ENCODE measurements around the gene F13A1. TPM values are rescaled to one million over a fixed set of nuclear protein-coding genes. Genes with fewer than 3 reads are reported as not detected.

F13A1 gene
- total RNA-seq, 1 donor from 2014 or later = 0.56 TPM

- Mint-ChIP-seq H3K27ac (no peak overlapping the region), H3K36me3 (no peaks in the 10 kb centered on the region), H3K4me3 (no peak overlapping the region), H3K4me1 (no peaks in the 10 kb centered on the region), H3K9me3 (no peaks in the 10 kb centered on the region), H3K27me3 (ENCODE audit: low read depth) (peaks cover 31% of the 10 kb centered on the region)
- no peak for DNase-seq (ENCODE audit: low spot score in 2 of 2, unreplicated experiment in 2 of 2)
- no peak for TF ChIP-seq CTCF (IDR thresholded peaks at IDR 0.05; ENCODE audit: unreplicated experiment)
Measured at GRCh38 chr6:6178795-6179194, 141.7 kb downstream of the F13A1 start.

GRCh38 chr6:6177754-6178153 is 142.7 kb downstream of the F13A1 start:
- no peaks in the 10 kb centered on the region for H3K4me1 Mint-ChIP-seq
- TF ChIP-seq CTCF (IDR thresholded peaks at IDR 0.05; ENCODE audit: unreplicated experiment) = no peak
- H3K27ac Mint-ChIP-seq = no peak overlapping the region
- no peaks in the 10 kb centered on the region for H3K36me3 Mint-ChIP-seq
- DNase-seq (ENCODE audit: low spot score in 2 of 2, unreplicated experiment in 2 of 2) = no peak
- H3K27me3 Mint-ChIP-seq (ENCODE audit: low read depth) = peaks cover 31% of the 10 kb centered on the region
- H3K9me3 Mint-ChIP-seq = no peaks in the 10 kb centered on the region
- H3K4me3 Mint-ChIP-seq = no peak overlapping the region

GRCh38 chr6:6176586-6177228 is 143.8 kb downstream of the F13A1 start:
- Mint-ChIP-seq H3K36me3 (no peaks in the 10 kb centered on the region), H3K4me1 (no peaks in the 10 kb centered on the region), H3K4me3 (no peak overlapping the region), H3K27ac (no peak overlapping the region), H3K27me3 (ENCODE audit: low read depth) (peaks cover 25% of the 10 kb centered on the region), H3K9me3 (no peaks in the 10 kb centered on the region)
- no peak for TF ChIP-seq CTCF (IDR thresholded peaks at IDR 0.05; ENCODE audit: unreplicated experiment)
- DNase-seq (ENCODE audit: low spot score in 2 of 2, unreplicated experiment in 2 of 2) = no peak

GRCh38 chr6:6176127-6176526 is 144.3 kb downstream of the F13A1 start:
- TF ChIP-seq CTCF (IDR thresholded peaks at IDR 0.05; ENCODE audit: unreplicated experiment) = no peak
- peaks cover 28% of the 10 kb centered on the region for H3K27me3 Mint-ChIP-seq (ENCODE audit: low read depth)
- H3K9me3 Mint-ChIP-seq = no peaks in the 10 kb centered on the region
- no peak overlapping the region for H3K27ac Mint-ChIP-seq
- no peaks in the 10 kb centered on the region for H3K36me3 Mint-ChIP-seq
- no peaks in the 10 kb centered on the region for H3K4me1 Mint-ChIP-seq
- DNase-seq (ENCODE audit: low spot score in 2 of 2, unreplicated experiment in 2 of 2) = no peak
- no peak overlapping the region for H3K4me3 Mint-ChIP-seq

GRCh38 chr6:6169141-6169540 is 151.3 kb downstream of the F13A1 start:
- H3K9me3 Mint-ChIP-seq = no peaks in the 10 kb centered on the region
- TF ChIP-seq CTCF (IDR thresholded peaks at IDR 0.05; ENCODE audit: unreplicated experiment) = no peak
- no peak overlapping the region for H3K4me3 Mint-ChIP-seq
- no peak for DNase-seq (ENCODE audit: low spot score in 2 of 2, unreplicated experiment in 2 of 2)
- H3K27ac Mint-ChIP-seq = no peak overlapping the region
- no peaks in the 10 kb centered on the region for H3K36me3 Mint-ChIP-seq
- H3K27me3 Mint-ChIP-seq (ENCODE audit: low read depth) = peaks cover 47% of the 10 kb centered on the region
- no peaks in the 10 kb centered on the region for H3K4me1 Mint-ChIP-seq

- no peaks in the 10 kb centered on the region for H3K9me3 Mint-ChIP-seq
- no peak overlapping the region for H3K27ac Mint-ChIP-seq
- TF ChIP-seq CTCF (IDR thresholded peaks at IDR 0.05; ENCODE audit: unreplicated experiment) = no peak
- no peaks in the 10 kb centered on the region for H3K4me1 Mint-ChIP-seq
- no peak for DNase-seq (ENCODE audit: low spot score in 2 of 2, unreplicated experiment in 2 of 2)
- peaks cover 60% of the 10 kb centered on the region for H3K27me3 Mint-ChIP-seq (ENCODE audit: low read depth)
- H3K4me3 Mint-ChIP-seq = no peak overlapping the region
- H3K36me3 Mint-ChIP-seq = no peaks in the 10 kb centered on the region
Measured at GRCh38 chr6:6166064-6166463, 154.4 kb downstream of the F13A1 start.

All from mesothelial cell of epicardium (in vitro differentiated cells).